ENCODE data around the gene PRUNE2.

Gene PRUNE2

DNA sequence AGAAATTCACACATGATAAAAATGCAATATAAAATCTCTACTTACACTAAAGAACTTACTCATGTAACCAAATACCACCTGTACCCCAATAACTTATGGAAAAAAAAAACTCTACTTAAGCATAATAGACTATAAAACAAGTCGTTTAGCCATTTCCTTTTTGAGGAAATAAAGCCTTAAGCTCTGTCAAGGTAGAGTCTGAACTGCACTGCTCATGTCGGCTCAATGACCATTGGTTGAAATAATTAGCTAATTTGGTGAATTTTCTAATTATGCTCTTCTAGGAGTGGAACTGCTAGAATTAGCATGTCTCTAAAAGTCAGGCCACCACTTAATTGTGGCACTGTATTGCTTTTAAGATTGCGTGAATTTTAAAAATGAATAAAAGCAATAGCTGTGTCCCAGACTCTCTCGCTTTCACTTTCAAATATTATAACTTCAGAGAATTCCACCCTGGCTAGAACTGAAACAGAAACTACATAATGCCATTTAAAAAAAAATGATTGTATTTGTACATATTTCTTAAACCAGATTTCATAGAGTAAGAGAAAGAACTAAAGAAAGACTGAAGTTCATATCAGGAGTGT is 254.7 kb downstream of the PRUNE2 start:
- TF ChIP-seq, protein P1, sequence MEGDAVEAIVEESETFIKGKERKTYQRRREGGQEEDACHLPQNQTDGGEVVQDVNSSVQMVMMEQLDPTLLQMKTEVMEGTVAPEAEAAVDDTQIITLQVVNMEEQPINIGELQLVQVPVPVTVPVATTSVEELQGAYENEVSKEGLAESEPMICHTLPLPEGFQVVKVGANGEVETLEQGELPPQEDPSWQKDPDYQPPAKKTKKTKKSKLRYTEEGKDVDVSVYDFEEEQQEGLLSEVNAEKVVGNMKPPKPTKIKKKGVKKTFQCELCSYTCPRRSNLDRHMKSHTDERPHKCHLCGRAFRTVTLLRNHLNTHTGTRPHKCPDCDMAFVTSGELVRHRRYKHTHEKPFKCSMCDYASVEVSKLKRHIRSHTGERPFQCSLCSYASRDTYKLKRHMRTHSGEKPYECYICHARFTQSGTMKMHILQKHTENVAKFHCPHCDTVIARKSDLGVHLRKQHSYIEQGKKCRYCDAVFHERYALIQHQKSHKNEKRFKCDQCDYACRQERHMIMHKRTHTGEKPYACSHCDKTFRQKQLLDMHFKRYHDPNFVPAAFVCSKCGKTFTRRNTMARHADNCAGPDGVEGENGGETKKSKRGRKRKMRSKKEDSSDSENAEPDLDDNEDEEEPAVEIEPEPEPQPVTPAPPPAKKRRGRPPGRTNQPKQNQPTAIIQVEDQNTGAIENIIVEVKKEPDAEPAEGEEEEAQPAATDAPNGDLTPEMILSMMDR (IDR thresholded peaks at IDR 0.05), result no peak
- H3K27ac ChIP-seq, result peak overlapping the region; percentile 76
- H3K36me3 ChIP-seq, result no peaks in the 10 kb centered on the region
- H3K9me3 ChIP-seq, result no peaks in the 10 kb centered on the region
- peaks cover 55 to 60% of the 10 kb centered on the region in 2 experiments for H3K4me1 ChIP-seq (ENCODE audit: control insufficient read depth in 1 of 2, insufficient read depth in 1 of 2, low read depth in 1 of 2, low read length in 1 of 2)
- H3K27me3 ChIP-seq, result no peaks in the 10 kb centered on the region
- peak overlapping the region; percentile 40 to 55 for H3K4me3 ChIP-seq (ENCODE audit: low read depth in 1 of 2, low read length in 1 of 2)

DNA sequence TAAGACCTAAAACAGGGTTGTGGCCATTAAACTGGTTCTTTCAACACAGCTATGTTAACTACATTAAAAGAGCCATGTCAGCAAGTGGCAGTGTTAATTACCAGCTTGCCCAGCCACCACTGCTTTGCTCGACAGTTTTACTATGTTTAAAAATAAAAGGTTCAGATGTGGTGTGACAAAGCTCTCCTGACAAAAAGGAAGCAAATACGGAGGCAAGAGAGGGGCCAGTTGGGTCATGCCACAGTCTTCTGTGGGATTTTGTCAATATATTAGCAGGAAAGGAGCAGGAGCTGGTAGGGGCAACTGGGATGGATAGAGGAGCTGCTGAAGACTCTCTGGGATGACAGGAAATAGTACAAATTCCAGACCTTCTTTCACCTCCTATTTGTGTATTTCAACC is 255.2 kb downstream of the PRUNE2 start:
- Histone ChIP-seq H3K36me3 (no peaks in the 10 kb centered on the region), H3K4me3 (ENCODE audit: low read depth in 1 of 2, low read length in 1 of 2) (peak overlapping the region; percentile 40 to 55), H3K9me3 (no peaks in the 10 kb centered on the region), H3K27ac (peak overlapping the region; percentile 76), H3K27me3 (no peaks in the 10 kb centered on the region), H3K4me1 (ENCODE audit: control insufficient read depth in 1 of 2, insufficient read depth in 1 of 2, low read depth in 1 of 2, low read length in 1 of 2) (peaks cover 52 to 55% of the 10 kb centered on the region in 2 experiments)
- TF ChIP-seq, protein P1 (IDR thresholded peaks at IDR 0.05), result no peak

DNA sequence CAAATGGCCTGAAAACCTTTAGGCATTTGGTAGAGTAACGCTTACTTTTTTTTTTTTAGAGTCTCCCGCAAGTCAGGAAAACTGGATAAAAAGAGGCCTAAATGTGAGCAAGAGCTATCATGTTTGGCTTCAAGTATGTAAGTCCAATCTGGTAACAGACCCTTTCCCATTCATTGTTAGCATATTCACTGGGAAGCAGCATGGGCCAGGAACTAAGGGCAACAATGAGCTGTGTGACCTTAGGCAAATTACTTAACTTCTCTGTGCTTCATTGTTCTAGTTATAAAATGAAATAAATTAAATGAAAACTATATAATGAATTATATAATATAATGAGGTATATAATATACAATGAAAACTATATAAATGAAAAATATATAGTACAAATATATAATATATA is 256.0 kb downstream of the PRUNE2 start:
- H3K36me3 ChIP-seq, result no peaks in the 10 kb centered on the region
- no peak overlapping the region for H3K27ac ChIP-seq
- no peaks in the 10 kb centered on the region for H3K9me3 ChIP-seq
- no peaks in the 10 kb centered on the region for H3K27me3 ChIP-seq
- peaks cover 46 to 50% of the 10 kb centered on the region in 2 experiments for H3K4me1 ChIP-seq (ENCODE audit: control insufficient read depth in 1 of 2, insufficient read depth in 1 of 2, low read depth in 1 of 2, low read length in 1 of 2)
- H3K4me3 ChIP-seq (ENCODE audit: low read depth in 1 of 2, low read length in 1 of 2), result no peak overlapping the region
- TF ChIP-seq, protein P1 (IDR thresholded peaks at IDR 0.05), result no peak

DNA sequence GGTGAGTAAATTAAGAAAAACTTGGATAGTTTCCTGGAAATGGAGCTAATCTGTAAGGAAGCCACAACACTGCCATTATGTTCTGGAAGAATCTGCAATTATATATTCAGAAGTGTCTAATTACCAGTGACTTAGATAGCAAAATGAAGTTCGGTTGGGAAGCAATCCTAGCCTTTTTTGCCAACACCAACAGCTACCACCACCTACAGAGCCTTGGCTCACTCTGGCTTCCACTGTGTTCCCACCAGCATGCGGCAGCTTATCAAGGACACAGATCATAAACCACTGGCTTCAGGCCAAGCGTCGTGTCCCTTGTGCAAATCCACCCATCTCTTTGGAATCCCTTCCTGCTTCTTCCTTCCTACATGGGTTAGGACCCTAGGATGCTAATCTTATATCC is 259.7 kb downstream of the PRUNE2 start:
- no peak overlapping the region for H3K27ac ChIP-seq
- H3K27me3 ChIP-seq, result no peaks in the 10 kb centered on the region
- H3K9me3 ChIP-seq, result no peaks in the 10 kb centered on the region
- peaks cover 45 to 48% of the 10 kb centered on the region in 2 experiments for H3K4me1 ChIP-seq (ENCODE audit: control insufficient read depth in 1 of 2, insufficient read depth in 1 of 2, low read depth in 1 of 2, low read length in 1 of 2)
- H3K36me3 ChIP-seq, result no peaks in the 10 kb centered on the region
- TF ChIP-seq, protein P1 (IDR thresholded peaks at IDR 0.05), result no peak
- H3K4me3 ChIP-seq (ENCODE audit: low read depth in 1 of 2, low read length in 1 of 2), result no peak overlapping the region

DNA sequence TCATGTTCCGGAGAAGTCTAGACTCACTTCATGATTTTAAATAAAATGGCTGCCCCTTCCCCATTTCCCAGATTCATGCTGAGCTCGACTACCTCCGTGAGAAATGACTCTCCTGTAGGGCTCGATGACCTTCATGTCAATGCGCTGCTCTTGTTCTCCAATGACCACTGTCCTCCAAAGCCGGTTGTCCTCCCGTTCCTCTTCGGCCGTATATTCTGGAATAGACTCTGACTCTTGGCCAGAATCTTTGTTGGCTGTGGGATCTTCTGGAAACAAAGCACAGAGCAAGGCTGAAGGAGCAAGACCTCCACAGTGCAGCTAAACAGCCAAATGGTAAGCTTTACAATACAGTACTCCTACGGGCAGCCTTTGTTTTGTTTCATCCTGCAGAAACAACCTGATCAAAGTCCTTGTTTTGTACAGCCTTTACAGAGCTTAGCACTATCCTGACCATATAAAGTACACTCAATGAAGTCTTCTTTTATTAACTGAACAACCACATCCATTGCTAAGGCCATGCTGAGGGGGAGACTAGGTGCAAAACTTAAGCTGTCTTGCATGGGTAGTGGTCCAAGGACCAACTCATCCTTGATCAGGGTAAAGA is 261.2 kb downstream of the PRUNE2 start:
- TF ChIP-seq, protein P1 (IDR thresholded peaks at IDR 0.05), result no peak
- no peaks in the 10 kb centered on the region for H3K36me3 ChIP-seq
- H3K4me1 ChIP-seq (ENCODE audit: control insufficient read depth in 1 of 2, insufficient read depth in 1 of 2, low read depth in 1 of 2, low read length in 1 of 2), result peaks cover 35 to 37% of the 10 kb centered on the region in 2 experiments
- H3K9me3 ChIP-seq, result no peaks in the 10 kb centered on the region
- H3K27ac ChIP-seq, result no peak overlapping the region
- no peak overlapping the region for H3K4me3 ChIP-seq (ENCODE audit: low read depth in 1 of 2, low read length in 1 of 2)
- H3K27me3 ChIP-seq, result no peaks in the 10 kb centered on the region
